H1 (cell line): ENCODE results near the gene RNF151. TPM values are rescaled to one million over a fixed set of nuclear protein-coding genes. Genes with fewer than 3 reads are reported as not detected.

Source experiments
- BCL11A ChIP-seq, 2 experiments: IDR thresholded peaks; one replicate each; pipeline ENCODE4 v1.6.1; 2011; ENCODE audit warnings: low read depth in 2 of 2, low read length in 2 of 2, mild to moderate bottlenecking in 2 of 2
- CBX8 ChIP-seq: fragments of 300-800, 300-1000 bp; sonication (generic); IDR thresholded peaks from 2 replicates; pipeline ENCODE4 v1.7.1; 2016; ENCODE audit warnings: low read depth, low read length, borderline replicate concordance
- CEBPB ChIP-seq: IDR thresholded peaks from 2 replicates; pipeline ENCODE4 v1.6.1; 2012; ENCODE audit warnings: low read depth, low read length
- GTF2F1 ChIP-seq: IDR thresholded peaks from 2 replicates; pipeline ENCODE4 v1.6.1; 2012; ENCODE audit warnings: low read depth, low read length, improper control_type of control experiment, borderline replicate concordance
- RAD21 ChIP-seq, 2 experiments: IDR thresholded peaks in 1 of 2; conservative IDR thresholded peaks in 1 of 2; 2 replicates each; pipeline ENCODE4 v1.6.1; 2011; ENCODE audit warnings: low read depth in 2 of 2, low read length in 2 of 2, improper control_type of control experiment in 1 of 2, inconsistent platforms in 1 of 2, mild to moderate bottlenecking in 1 of 2, moderate library complexity in 1 of 2
- SAP30 ChIP-seq: fragments of 300-600 bp; sonication (generic); IDR thresholded peaks from 2 replicates; pipeline ENCODE4 v1.7.1; 2012; ENCODE audit warnings: low read length, moderate library complexity, mild to moderate bottlenecking, inconsistent platforms; ENCODE audit not compliant: insufficient read depth, insufficient replicate concordance
- SP1 ChIP-seq: IDR thresholded peaks from 2 replicates; pipeline ENCODE4 v1.6.1; 2011; ENCODE audit warnings: low read depth, low read length
- SP2 ChIP-seq: IDR thresholded peaks from 2 replicates; pipeline ENCODE4 v1.6.1; 2012; ENCODE audit warnings: mild to moderate bottlenecking, low read length, inconsistent platforms
- TEAD4 ChIP-seq: IDR thresholded peaks from 2 replicates; pipeline ENCODE4 v1.6.1; 2012; ENCODE audit warnings: low read depth, low read length, inconsistent platforms, mixed read lengths
- YY1 ChIP-seq: IDR thresholded peaks from 2 replicates; pipeline ENCODE4 v1.6.1; 2011; ENCODE audit warnings: low read depth, mild to moderate bottlenecking, low read length
- polyA plus RNA-seq, 7 experiments: library from polyadenylated mRNA; depleted of rRNA in 3 of 7; stranded (reverse) in 5 of 7; unstranded in 2 of 7; fragments of >200 nt in 5 of 7; fragments of 200-250 nt in 2 of 7; gene quantifications; 1 replicate in 5 of 7; 2 replicates in 1 of 7; 4 replicates in 1 of 7; pipeline versions ENCODE4 v1.2.1 to v1.2.3, GENCODE V29; 2011 to 2013; ENCODE audit warnings: missing spikeins in 2 of 7, mixed read lengths in 2 of 7
- total RNA-seq: library from RNA; stranded (reverse); fragmentation: NEBNext Ultra II Directional; extraction: Animal tissue kit (Norgen Biotek cat#: 25700); gene quantifications from 2 replicates; pipeline ENCODE4 v1.2.1, GENCODE V29; 2021
- TF ChIP-seq, protein P1 (sequence below): fragments of 300-600 bp; sonication (generic); IDR thresholded peaks from 2 replicates; pipeline ENCODE4 v1.7.1; 2012; ENCODE audit warnings: low read length, moderate library complexity, mild to moderate bottlenecking, inconsistent platforms; ENCODE audit not compliant: insufficient replicate concordance

The RNF151 gene
- total and polyA plus RNA-seq, 2 of the 8 experiments (the other 6 are each of a cell fraction or from before 2014, with no cell fraction given) = not detected

DNA sequence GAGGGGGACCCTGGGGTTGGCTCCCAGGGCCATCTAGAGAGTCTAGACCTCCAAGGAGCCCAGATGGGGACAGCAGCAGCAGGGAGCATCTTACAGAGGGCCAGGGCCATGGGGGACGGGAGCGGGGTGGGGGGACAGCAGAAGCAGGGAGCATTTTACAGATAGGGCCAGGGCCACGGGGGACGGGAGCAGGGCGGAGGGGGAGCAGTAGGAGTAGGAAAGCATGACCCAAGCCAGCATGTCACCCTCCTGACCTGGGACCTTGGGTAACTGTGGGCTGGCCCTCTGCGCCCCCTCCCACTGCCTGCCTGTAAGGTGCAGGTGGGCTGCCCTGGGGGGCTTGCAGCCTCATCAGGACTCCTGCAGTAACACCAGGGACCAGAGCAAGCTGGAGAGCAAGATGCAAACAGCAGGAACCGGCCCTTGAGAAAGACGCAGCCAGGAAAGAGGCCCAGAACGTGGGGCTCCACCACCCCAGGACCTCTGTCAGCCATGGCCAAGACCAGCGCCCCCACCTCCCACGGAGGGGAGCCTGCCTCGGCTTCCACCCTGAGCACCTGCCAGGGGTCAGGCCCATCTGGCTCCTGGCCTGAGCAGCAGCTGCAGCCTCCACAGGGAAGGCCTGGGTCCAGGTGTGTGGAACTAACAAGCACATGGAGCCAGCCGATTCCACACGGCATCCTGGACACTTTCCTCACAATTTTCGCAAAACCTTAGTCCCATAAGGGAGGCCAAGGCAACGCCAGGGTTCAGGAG, 40.6 kb downstream of the RNF151 start (continued):
- TF ChIP-seq, protein P1, sequence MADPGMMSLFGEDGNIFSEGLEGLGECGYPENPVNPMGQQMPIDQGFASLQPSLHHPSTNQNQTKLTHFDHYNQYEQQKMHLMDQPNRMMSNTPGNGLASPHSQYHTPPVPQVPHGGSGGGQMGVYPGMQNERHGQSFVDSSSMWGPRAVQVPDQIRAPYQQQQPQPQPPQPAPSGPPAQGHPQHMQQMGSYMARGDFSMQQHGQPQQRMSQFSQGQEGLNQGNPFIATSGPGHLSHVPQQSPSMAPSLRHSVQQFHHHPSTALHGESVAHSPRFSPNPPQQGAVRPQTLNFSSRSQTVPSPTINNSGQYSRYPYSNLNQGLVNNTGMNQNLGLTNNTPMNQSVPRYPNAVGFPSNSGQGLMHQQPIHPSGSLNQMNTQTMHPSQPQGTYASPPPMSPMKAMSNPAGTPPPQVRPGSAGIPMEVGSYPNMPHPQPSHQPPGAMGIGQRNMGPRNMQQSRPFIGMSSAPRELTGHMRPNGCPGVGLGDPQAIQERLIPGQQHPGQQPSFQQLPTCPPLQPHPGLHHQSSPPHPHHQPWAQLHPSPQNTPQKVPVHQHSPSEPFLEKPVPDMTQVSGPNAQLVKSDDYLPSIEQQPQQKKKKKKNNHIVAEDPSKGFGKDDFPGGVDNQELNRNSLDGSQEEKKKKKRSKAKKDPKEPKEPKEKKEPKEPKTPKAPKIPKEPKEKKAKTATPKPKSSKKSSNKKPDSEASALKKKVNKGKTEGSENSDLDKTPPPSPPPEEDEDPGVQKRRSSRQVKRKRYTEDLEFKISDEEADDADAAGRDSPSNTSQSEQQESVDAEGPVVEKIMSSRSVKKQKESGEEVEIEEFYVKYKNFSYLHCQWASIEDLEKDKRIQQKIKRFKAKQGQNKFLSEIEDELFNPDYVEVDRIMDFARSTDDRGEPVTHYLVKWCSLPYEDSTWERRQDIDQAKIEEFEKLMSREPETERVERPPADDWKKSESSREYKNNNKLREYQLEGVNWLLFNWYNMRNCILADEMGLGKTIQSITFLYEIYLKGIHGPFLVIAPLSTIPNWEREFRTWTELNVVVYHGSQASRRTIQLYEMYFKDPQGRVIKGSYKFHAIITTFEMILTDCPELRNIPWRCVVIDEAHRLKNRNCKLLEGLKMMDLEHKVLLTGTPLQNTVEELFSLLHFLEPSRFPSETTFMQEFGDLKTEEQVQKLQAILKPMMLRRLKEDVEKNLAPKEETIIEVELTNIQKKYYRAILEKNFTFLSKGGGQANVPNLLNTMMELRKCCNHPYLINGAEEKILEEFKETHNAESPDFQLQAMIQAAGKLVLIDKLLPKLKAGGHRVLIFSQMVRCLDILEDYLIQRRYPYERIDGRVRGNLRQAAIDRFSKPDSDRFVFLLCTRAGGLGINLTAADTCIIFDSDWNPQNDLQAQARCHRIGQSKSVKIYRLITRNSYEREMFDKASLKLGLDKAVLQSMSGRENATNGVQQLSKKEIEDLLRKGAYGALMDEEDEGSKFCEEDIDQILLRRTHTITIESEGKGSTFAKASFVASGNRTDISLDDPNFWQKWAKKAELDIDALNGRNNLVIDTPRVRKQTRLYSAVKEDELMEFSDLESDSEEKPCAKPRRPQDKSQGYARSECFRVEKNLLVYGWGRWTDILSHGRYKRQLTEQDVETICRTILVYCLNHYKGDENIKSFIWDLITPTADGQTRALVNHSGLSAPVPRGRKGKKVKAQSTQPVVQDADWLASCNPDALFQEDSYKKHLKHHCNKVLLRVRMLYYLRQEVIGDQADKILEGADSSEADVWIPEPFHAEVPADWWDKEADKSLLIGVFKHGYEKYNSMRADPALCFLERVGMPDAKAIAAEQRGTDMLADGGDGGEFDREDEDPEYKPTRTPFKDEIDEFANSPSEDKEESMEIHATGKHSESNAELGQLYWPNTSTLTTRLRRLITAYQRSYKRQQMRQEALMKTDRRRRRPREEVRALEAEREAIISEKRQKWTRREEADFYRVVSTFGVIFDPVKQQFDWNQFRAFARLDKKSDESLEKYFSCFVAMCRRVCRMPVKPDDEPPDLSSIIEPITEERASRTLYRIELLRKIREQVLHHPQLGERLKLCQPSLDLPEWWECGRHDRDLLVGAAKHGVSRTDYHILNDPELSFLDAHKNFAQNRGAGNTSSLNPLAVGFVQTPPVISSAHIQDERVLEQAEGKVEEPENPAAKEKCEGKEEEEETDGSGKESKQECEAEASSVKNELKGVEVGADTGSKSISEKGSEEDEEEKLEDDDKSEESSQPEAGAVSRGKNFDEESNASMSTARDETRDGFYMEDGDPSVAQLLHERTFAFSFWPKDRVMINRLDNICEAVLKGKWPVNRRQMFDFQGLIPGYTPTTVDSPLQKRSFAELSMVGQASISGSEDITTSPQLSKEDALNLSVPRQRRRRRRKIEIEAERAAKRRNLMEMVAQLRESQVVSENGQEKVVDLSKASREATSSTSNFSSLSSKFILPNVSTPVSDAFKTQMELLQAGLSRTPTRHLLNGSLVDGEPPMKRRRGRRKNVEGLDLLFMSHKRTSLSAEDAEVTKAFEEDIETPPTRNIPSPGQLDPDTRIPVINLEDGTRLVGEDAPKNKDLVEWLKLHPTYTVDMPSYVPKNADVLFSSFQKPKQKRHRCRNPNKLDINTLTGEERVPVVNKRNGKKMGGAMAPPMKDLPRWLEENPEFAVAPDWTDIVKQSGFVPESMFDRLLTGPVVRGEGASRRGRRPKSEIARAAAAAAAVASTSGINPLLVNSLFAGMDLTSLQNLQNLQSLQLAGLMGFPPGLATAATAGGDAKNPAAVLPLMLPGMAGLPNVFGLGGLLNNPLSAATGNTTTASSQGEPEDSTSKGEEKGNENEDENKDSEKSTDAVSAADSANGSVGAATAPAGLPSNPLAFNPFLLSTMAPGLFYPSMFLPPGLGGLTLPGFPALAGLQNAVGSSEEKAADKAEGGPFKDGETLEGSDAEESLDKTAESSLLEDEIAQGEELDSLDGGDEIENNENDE = no peak
- TF ChIP-seq TEAD4 (no peak), SP1 (no peak), SAP30 (no peak), CEBPB (no peak), GTF2F1 (no peak), YY1 (no peak), SP2 (no peak), CBX8 (no peak), BCL11A (IDR thresholded peaks at IDR 0.05; ENCODE audit: low read depth in 2 of 2, low read length in 2 of 2) (no peak), RAD21 (IDR thresholded peaks at IDR 0.05 in 1 of 2, conservative IDR thresholded peaks at IDR 0.05 in 1 of 2; ENCODE audit: low read depth in 2 of 2, low read length in 2 of 2) (no peak)
